IMR-90 (cell line): ENCODE measurements around the gene SEL1L2.

Experiments
- MXI1 ChIP-seq: IDR thresholded peaks from 2 replicates; pipeline ENCODE4 v1.6.1; 2012; ENCODE audit warnings: low read depth, mild to moderate bottlenecking, low read length, moderate library complexity, borderline replicate concordance
- RAD21 ChIP-seq: IDR thresholded peaks from 2 replicates; pipeline ENCODE4 v1.6.1; 2012; ENCODE audit warnings: low read length, improper control_type of control experiment
- TF ChIP-seq, protein P1 (sequence below): conservative IDR thresholded peaks from 2 replicates; pipeline ENCODE4 v1.5.1; 2012; ENCODE audit warnings: mild to moderate bottlenecking, low read depth, low read length, improper control_type of control experiment

DNA sequence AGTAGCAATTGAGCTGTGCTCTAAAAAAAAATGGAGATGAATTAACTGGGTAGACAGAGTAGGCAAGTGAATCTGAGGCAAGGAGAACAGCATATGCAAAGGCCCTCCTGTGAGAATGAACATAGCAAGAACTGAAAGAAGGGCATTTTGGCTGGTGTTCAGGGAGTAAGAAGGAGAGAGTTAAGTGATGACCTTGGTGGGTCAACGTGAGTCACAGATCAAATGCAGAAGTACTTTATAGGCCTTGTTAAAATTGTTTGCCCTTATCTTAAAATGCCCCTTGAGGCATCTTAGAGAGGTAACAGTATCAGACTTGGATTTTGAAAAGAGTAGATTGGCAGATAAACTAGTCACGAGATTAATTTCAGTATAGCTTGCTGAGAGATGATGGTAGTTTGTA is 181.0 kb downstream of the SEL1L2 start:
- TF ChIP-seq, protein P1, sequence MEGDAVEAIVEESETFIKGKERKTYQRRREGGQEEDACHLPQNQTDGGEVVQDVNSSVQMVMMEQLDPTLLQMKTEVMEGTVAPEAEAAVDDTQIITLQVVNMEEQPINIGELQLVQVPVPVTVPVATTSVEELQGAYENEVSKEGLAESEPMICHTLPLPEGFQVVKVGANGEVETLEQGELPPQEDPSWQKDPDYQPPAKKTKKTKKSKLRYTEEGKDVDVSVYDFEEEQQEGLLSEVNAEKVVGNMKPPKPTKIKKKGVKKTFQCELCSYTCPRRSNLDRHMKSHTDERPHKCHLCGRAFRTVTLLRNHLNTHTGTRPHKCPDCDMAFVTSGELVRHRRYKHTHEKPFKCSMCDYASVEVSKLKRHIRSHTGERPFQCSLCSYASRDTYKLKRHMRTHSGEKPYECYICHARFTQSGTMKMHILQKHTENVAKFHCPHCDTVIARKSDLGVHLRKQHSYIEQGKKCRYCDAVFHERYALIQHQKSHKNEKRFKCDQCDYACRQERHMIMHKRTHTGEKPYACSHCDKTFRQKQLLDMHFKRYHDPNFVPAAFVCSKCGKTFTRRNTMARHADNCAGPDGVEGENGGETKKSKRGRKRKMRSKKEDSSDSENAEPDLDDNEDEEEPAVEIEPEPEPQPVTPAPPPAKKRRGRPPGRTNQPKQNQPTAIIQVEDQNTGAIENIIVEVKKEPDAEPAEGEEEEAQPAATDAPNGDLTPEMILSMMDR: no peak
- no peak for TF ChIP-seq MXI1
- no peak for TF ChIP-seq RAD21
